SK-N-SH treated with all-trans-retinoic acid at 6 μM for 48 hours (cell line): ENCODE data around the gene ZNF488.

Experiments
- ARNTL ChIP-seq: fragments of 450-650 bp; formaldehyde crosslinking; IDR thresholded peaks from 2 replicates; pipeline ENCODE4 v1.5.0; 2020; ENCODE audit warnings: low read depth, mild to moderate bottlenecking, moderate library complexity, borderline replicate concordance
- RARB ChIP-seq: fragments of 250-450 bp; sonication (Bioruptor Pico); IDR thresholded peaks from 2 replicates; pipeline ENCODE4 v1.8.0; 2021; ENCODE audit warnings: mild to moderate bottlenecking, moderate library complexity
- ZFP30 ChIP-seq: fragments of 450-650 bp; formaldehyde crosslinking; IDR thresholded peaks from 2 replicates; pipeline ENCODE4 v1.5.0; 2022; ENCODE audit warnings: mild to moderate bottlenecking, moderate library complexity
- ZNF70 ChIP-seq: fragments of 450-650 bp; formaldehyde crosslinking; IDR thresholded peaks from 2 replicates; pipeline ENCODE4 v1.5.0; 2020; ENCODE audit warnings: mild to moderate bottlenecking, moderate library complexity
- ZNF8 ChIP-seq: fragments of 450-650 bp; formaldehyde crosslinking; IDR thresholded peaks from 2 replicates; pipeline ENCODE4 v1.5.0; 2020; ENCODE audit warnings: mild to moderate bottlenecking, moderate library complexity
- TF ChIP-seq, protein P1 (sequence below): fragments of 250-450 bp; sonication (Bioruptor Pico); IDR thresholded peaks from 2 replicates; pipeline ENCODE4 v1.8.0; 2021; ENCODE audit warnings: low read depth, mild to moderate bottlenecking, moderate library complexity, borderline replicate concordance
- TF ChIP-seq, protein P2 (sequence below): fragments of 250-450 bp; sonication (Bioruptor Pico); IDR thresholded peaks from 2 replicates; pipeline ENCODE4 v1.8.0; 2020; ENCODE audit warnings: mild to moderate bottlenecking, moderate library complexity, borderline replicate concordance
- TF ChIP-seq, protein P3 (sequence below): fragments of 250-450 bp; sonication (Bioruptor Pico); IDR thresholded peaks from 2 replicates; pipeline ENCODE4 v1.5.1; 2020; ENCODE audit warnings: low read depth, mild to moderate bottlenecking, moderate library complexity

DNA sequence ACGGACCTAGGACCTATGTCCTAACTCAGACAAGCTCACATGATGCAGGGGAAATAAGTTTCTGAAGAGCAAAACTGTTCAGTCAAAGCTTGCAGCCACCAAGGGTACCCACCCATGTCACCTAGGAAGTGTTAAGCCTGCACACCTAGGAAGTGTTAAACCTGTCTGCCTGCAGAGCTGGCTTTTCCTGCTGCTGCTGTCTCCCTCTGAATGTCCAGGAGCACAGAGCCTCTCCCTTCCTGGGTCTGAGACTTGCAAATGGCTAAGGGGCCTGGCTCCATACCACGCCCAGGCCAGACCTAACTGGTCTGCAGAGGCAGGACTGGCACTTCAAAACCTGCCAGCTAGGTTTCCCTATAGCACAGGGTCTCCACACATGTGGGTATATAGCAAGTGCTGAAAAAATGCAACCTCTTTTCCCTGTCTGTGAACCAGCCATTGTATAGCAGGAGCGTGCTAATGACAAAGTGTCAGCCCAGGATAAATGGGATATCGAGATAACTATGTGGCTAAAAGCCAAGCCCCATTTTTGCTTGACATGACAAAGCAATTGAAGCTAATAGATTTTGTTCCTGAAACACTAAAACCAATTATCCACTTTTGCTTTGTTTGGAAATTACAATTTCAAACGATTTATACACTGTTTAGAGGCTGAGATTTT, 60.3 kb downstream of the ZNF488 start:
- TF ChIP-seq, protein P1, sequence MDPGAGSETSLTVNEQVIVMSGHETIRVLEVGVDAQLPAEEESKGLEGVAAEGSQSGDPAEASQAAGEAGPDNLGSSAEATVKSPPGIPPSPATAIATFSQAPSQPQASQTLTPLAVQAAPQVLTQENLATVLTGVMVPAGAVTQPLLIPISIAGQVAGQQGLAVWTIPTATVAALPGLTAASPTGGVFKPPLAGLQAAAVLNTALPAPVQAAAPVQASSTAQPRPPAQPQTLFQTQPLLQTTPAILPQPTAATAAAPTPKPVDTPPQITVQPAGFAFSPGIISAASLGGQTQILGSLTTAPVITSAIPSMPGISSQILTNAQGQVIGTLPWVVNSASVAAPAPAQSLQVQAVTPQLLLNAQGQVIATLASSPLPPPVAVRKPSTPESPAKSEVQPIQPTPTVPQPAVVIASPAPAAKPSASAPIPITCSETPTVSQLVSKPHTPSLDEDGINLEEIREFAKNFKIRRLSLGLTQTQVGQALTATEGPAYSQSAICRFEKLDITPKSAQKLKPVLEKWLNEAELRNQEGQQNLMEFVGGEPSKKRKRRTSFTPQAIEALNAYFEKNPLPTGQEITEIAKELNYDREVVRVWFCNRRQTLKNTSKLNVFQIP (CRISPR knock-in tag) = no peak
- TF ChIP-seq, protein P2, sequence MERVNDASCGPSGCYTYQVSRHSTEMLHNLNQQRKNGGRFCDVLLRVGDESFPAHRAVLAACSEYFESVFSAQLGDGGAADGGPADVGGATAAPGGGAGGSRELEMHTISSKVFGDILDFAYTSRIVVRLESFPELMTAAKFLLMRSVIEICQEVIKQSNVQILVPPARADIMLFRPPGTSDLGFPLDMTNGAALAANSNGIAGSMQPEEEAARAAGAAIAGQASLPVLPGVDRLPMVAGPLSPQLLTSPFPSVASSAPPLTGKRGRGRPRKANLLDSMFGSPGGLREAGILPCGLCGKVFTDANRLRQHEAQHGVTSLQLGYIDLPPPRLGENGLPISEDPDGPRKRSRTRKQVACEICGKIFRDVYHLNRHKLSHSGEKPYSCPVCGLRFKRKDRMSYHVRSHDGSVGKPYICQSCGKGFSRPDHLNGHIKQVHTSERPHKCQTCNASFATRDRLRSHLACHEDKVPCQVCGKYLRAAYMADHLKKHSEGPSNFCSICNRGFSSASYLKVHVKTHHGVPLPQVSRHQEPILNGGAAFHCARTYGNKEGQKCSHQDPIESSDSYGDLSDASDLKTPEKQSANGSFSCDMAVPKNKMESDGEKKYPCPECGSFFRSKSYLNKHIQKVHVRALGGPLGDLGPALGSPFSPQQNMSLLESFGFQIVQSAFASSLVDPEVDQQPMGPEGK = no peak
- TF ChIP-seq ZNF8 (CRISPR knock-in tag) = no peak
- no peak for TF ChIP-seq ARNTL (CRISPR knock-in tag)
- TF ChIP-seq ZNF70 = no peak
- TF ChIP-seq RARB (CRISPR knock-in tag) = no peak
- no peak for TF ChIP-seq ZFP30 (CRISPR knock-in tag)
- TF ChIP-seq, protein P3, sequence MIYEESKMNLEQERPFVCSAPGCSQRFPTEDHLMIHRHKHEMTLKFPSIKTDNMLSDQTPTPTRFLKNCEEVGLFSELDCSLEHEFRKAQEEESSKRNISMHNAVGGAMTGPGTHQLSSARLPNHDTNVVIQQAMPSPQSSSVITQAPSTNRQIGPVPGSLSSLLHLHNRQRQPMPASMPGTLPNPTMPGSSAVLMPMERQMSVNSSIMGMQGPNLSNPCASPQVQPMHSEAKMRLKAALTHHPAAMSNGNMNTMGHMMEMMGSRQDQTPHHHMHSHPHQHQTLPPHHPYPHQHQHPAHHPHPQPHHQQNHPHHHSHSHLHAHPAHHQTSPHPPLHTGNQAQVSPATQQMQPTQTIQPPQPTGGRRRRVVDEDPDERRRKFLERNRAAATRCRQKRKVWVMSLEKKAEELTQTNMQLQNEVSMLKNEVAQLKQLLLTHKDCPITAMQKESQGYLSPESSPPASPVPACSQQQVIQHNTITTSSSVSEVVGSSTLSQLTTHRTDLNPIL = no peak
